ENCODE results near the gene MMADHC. TPM values are rescaled to one million over a fixed set of nuclear protein-coding genes. Genes with fewer than 3 reads are reported as not detected.

Gene MMADHC
- total RNA-seq, 2 experiments from 2014 or later: 94.7 to 136 TPM

DNA sequence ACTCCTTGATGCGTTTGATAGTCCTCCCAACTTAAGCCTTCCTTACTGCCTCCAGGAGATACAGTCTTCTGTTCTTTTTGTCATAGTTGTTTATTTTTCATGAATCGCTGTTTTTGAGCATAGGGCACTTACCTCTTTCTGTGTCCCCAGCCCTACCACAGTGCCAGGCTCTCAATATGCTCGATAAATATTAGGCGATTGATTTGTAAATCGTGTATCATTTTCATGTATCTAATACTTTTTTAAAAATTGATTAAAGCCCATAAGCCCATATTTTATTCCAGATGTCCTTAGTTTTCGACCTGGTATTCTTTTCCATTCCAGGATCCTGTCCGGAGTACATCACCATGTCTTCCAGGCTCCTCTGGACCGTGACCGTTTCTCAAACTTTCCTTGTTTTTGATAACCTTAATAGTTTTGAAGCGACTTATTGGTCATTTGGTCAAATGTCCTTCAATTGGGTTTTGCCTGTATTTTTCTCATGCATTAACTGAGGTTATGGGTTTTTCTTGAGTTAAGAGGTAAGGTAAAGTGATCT is 444 bp upstream of the MMADHC start:
- H3K4me3 Mint-ChIP-seq: peak overlapping the region; percentile 92
- intact Hi-C loops (cut with DNase I, micrococcal nuclease): loop anchor here (1.0 to 10.0 kb wide), 9 partner anchors 25 to 1823 kb away; partner anchors contain the start of genes MBD5 (in 2 of the 2), ORC4 (in 2 of the 2), RBM43 (in 2 of the 2) and KIF5C (in 1 of the 2)
- CTCF ChIA-PET: interaction anchor here (1.0 to 1.8 kb wide), 2 partner anchors 8 to 26 kb away, joined by 3 read pairs; no protein-coding TSS in a partner anchor
- H3K9me3 Mint-ChIP-seq (ENCODE audit: low read depth): no peaks in the 10 kb centered on the region
- peak overlapping the region; percentile 99 for H3K27ac Mint-ChIP-seq
- POLR2A ChIA-PET: no interaction called here
- H3K27me3 Mint-ChIP-seq: peaks cover 14% of the 10 kb centered on the region
- peaks cover 34% of the 10 kb centered on the region for H3K4me1 Mint-ChIP-seq
- ATAC-seq (peak; percentile 28), DNase-seq (no peak)
- peaks cover 24% of the 10 kb centered on the region for H3K36me3 Mint-ChIP-seq (ENCODE audit: low read depth)

DNA sequence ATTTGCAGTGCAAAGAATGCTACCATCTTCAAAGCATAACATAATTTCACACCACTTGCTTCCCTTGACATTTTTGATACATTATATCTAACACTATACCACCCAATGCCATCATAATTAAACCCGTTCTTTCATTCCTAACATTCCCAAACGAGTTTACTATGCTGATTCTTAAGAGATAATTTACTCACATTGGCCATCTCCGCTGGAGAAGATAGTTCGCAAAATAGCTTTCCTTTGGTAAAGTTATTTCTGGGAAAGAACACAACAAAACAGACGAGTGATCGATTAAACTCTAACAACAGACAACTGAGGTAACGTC is 716 bp downstream of the MMADHC start:
- H3K27ac Mint-ChIP-seq: peak overlapping the region; percentile 99

DNA sequence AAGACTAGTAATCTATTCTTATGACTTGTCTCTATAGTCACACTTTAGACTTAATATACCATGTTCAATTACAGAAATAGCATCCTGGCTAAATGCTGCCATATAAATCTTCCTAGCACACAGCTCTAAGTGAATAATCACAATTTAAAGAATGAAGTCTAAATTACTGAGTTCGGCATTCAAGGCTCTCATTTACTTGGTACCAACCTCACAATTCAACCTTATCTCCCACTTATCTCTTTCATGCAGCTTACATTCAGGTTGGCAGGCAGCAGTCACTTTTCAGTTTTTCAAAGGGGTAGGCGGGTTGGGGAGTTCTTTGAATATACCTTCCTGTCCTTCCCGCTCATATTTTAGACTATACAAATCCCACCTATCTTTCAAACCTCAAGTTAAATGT is 1.5 kb downstream of the MMADHC start:
- intact Hi-C loops (cut with DNase I, micrococcal nuclease): loop anchor here (2.0 to 10.0 kb wide), 7 partner anchors 23 to 1825 kb away; partner anchors contain the start of genes MBD5 (in 2 of the 2), ORC4 (in 2 of the 2), KIF5C (in 1 of the 2) and RBM43 (in 1 of the 2)

More for the DNA sequence above, 716 bp downstream of the MMADHC start:
- no peak for DNase-seq
- H3K4me3 Mint-ChIP-seq: peak overlapping the region; percentile 92
- peaks cover 41% of the 10 kb centered on the region for H3K4me1 Mint-ChIP-seq
- ATAC-seq: no peak
- POLR2A ChIA-PET: interaction anchor here (0.6 kb wide), 2 partner anchors 8 to 240 kb away, joined by 3 to 7 read pairs; no protein-coding TSS in a partner anchor
- intact Hi-C loops (cut with DNase I, micrococcal nuclease): loop anchor here (1.0 to 10.0 kb wide), 8 partner anchors 24 to 1824 kb away; partner anchors contain the start of genes MBD5 (in 2 of the 2), ORC4 (in 2 of the 2), RBM43 (in 2 of the 2) and KIF5C (in 1 of the 2)
- H3K27me3 Mint-ChIP-seq: peaks cover 10% of the 10 kb centered on the region
- CTCF ChIA-PET: interaction anchor here (1.0 to 2.5 kb wide), 6 partner anchors 10 to 28 kb away, joined by 3 to 17 read pairs (median 4); no protein-coding TSS in a partner anchor
- H3K9me3 Mint-ChIP-seq (ENCODE audit: low read depth): no peaks in the 10 kb centered on the region
- peaks cover 32% of the 10 kb centered on the region for H3K36me3 Mint-ChIP-seq (ENCODE audit: low read depth)

DNA sequence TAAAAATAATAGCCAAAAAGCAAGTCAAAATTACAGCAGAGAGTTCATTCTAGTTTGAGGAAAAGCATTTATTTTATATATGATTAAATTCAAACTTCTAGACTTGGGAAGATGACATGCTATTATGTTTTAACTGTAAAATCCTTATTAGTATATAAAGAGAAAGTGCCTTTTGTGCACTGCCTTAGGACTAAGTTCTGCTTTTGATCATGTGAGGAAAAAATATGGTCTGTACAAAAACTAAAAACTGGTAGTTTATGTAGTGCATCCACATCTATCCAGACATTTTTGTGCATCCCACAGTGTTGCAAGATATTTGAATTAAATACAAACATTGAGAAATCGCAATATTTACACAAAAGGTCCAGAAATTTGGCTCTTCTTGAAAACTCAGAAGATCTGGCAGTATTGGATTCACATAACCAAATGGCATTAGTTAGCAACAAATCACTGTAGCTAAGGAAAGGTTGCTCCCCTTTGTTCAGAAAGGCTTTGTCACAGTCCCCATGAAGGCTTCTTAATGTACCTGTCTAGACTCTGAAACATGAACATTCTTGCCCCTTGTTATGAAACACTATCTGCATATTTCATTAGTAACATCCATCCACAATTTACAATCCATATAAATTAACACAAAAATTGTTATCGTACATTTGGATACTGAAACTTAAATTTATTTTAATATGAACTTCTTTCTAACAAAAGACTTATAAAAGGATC is 2.2 kb downstream of the MMADHC start:
- H3K27me3 Mint-ChIP-seq: peaks cover 7% of the 10 kb centered on the region
- no peaks in the 10 kb centered on the region for H3K9me3 Mint-ChIP-seq (ENCODE audit: low read depth)
- H3K4me1 Mint-ChIP-seq: peaks cover 48% of the 10 kb centered on the region
- peaks cover 42% of the 10 kb centered on the region for H3K36me3 Mint-ChIP-seq (ENCODE audit: low read depth)
- DNase-seq (no peak), ATAC-seq (no peak)
- peak overlapping the region; percentile 92 for H3K4me3 Mint-ChIP-seq
- POLR2A ChIA-PET: interaction anchor here (1.1 kb wide), 1 partner anchor 8 kb away, joined by 3 read pairs; no protein-coding TSS in a partner anchor
- H3K27ac Mint-ChIP-seq: no peak overlapping the region
- intact Hi-C loops (cut with DNase I, micrococcal nuclease): loop anchor here (5.0 to 10.0 kb wide), 2 partner anchors 1051 to 1563 kb away; partner anchors contain the start of genes MBD5 (in 1 of the 2) and ORC4 (in 1 of the 2)
- CTCF ChIA-PET: interaction anchor here (1.1 to 2.5 kb wide), 3 partner anchors 13 to 1653 kb away, joined by 3 to 17 read pairs (median 4); no protein-coding TSS in a partner anchor

More for the DNA sequence above, 1.5 kb downstream of the MMADHC start:
- Mint-ChIP-seq H3K27ac (peak overlapping the region; percentile 59), H3K9me3 (ENCODE audit: low read depth) (no peaks in the 10 kb centered on the region), H3K4me1 (peaks cover 44% of the 10 kb centered on the region), H3K27me3 (peaks cover 7% of the 10 kb centered on the region), H3K36me3 (ENCODE audit: low read depth) (peaks cover 38% of the 10 kb centered on the region), H3K4me3 (peak overlapping the region; percentile 92)
- POLR2A ChIA-PET: interaction anchor here (1.1 kb wide), 1 partner anchor 9 kb away, joined by 3 read pairs; no protein-coding TSS in a partner anchor
- DNase-seq (no peak), ATAC-seq (no peak)
- CTCF ChIA-PET: interaction anchor here (1.1 to 2.5 kb wide), 4 partner anchors 10 to 1653 kb away, joined by 3 to 17 read pairs (median 4); no protein-coding TSS in a partner anchor

DNA sequence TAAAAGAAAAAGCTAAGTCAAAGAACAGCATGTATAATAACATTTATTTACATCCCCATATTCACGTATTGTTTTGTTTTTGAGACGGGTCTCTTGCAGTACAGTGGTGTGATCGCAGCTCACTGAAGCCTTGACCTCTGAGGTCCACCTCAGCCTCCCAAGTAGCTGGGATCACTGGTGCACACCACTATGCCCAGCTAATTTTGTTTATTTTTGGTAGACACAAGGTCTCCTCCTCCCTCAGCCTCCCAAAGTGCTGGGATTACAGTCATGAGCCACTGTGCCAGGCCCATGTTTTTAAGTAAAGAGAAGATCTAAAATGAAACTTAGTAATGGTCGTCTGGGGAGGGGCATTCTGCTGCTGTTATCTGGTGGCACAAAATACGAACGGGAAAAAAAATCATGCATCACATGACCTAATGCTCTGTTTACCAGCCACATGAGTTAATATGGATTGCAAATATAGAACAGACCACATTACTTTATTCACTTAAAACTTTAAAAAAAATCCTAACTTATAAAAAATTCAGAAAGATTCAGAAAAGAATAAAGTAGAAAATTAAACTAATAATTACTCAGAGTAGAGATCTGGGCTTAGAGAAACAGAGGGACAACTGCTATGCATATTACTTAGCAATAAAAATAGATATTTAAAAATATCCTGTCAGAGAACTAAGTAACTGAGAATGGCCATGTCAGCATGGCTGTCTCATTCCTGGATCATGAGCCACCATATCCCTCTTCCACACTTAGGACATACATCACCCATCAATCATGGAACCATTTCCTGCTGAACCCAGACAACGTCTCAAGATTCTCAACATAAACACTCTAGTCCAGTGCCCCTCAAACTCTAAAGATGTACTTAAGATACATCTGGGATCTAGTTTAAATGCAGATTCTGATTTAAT is 7.3 kb downstream of the MMADHC start:
- Mint-ChIP-seq H3K4me3 (no peak overlapping the region), H3K9me3 (ENCODE audit: low read depth) (no peaks in the 10 kb centered on the region), H3K27ac (no peak overlapping the region), H3K27me3 (no peaks in the 10 kb centered on the region), H3K36me3 (ENCODE audit: low read depth) (peaks cover 57% of the 10 kb centered on the region), H3K4me1 (peaks cover 48% of the 10 kb centered on the region)
- ChIA-PET POLR2A (no interaction called here), CTCF (interaction anchor here (0.6 to 2.0 kb wide), 2 partner anchors 19 to 605 kb away, joined by 3 to 13 read pairs; no protein-coding TSS in a partner anchor)
- no peak for ATAC-seq
- no peak for DNase-seq
- intact Hi-C loops (cut with DNase I, micrococcal nuclease): loop anchor here in 1 of 2 experiments (10.0 kb wide), 1 partner anchor 1045 kb away; no protein-coding TSS in a partner anchor

DNA sequence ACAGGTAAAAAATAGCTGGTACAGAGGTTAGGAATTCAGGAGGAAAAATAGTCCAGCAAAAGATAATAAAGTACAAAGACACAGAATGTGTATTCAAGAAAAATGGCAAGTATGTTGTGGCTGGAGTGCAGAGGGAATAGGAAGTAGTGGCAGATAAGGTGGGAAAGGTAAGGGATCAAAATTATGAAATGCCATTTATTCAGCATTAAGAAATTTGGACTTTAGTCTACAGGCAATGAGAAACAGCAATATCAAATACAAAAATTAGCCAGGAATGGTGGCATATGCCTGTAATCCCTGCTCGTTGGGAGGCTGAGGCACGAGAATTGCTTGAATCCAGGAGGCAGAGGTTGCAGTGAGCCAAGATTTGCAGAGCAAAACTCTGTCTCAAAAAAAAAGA is 10.3 kb downstream of the MMADHC start:
- DNase-seq (no peak), ATAC-seq (no peak)
- H3K4me3 Mint-ChIP-seq: no peak overlapping the region
- H3K27me3 Mint-ChIP-seq: no peaks in the 10 kb centered on the region
- CTCF ChIA-PET: interaction anchor here (0.5 to 1.0 kb wide), 2 partner anchors 16 to 450 kb away, joined by 3 read pairs; no protein-coding TSS in a partner anchor
- no peak overlapping the region for H3K27ac Mint-ChIP-seq
- H3K36me3 Mint-ChIP-seq (ENCODE audit: low read depth): peaks cover 47% of the 10 kb centered on the region
- H3K9me3 Mint-ChIP-seq (ENCODE audit: low read depth): no peaks in the 10 kb centered on the region
- peaks cover 28% of the 10 kb centered on the region for H3K4me1 Mint-ChIP-seq
- POLR2A ChIA-PET: interaction anchor here (0.7 to 1.5 kb wide), 2 partner anchors 9 to 917 kb away, joined by 3 read pairs; no protein-coding TSS in a partner anchor
- intact Hi-C loops (cut with DNase I, micrococcal nuclease): no loop called here

DNA sequence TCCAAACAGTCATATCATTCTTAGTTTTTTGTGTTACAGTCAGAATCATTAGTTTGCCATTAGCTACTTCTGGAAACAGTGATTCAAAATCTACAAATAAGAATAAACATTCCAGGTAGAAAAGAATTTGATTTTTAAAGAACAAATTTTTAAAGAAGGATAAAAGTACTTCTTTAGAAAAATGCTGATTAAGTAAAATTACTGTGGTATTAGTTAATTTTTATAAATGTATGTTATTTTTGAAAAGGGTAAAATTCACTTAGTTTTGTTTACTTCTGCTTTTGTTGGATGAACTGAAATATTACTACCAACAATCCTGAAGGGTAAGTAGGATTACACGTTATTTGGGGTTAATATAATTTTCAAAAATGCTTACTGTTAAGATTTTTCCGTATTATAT is 11.8 kb downstream of the MMADHC start:
- Mint-ChIP-seq H3K4me1 (peaks cover 24% of the 10 kb centered on the region), H3K27ac (no peak overlapping the region), H3K9me3 (ENCODE audit: low read depth) (no peaks in the 10 kb centered on the region), H3K36me3 (ENCODE audit: low read depth) (peaks cover 37% of the 10 kb centered on the region), H3K27me3 (no peaks in the 10 kb centered on the region), H3K4me3 (no peak overlapping the region)
- ATAC-seq (no peak), DNase-seq (no peak)
- ChIA-PET CTCF (no interaction called here), POLR2A (no interaction called here)
- intact Hi-C loops (cut with DNase I, micrococcal nuclease): no loop called here

DNA sequence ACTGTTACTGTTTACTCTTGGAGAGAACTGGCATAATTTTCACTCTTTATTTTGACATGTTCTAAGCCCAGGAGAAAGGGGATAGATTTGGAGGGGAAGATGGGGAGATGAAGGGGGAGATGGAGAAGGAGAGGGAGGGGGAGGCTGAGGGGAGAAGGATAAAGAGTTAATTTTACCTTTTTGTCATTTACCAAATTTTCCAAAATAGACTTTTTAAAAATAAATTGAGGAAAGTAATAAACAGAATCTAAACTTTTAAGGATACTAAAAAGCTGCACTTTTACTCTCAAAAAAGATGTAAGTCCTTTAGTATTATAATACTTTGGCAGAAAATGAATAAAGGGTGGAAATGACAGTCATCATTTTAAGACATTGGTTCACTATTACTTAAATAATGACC is 12.3 kb downstream of the MMADHC start:
- Mint-ChIP-seq H3K27ac (no peak overlapping the region), H3K9me3 (ENCODE audit: low read depth) (no peaks in the 10 kb centered on the region), H3K4me1 (peaks cover 21% of the 10 kb centered on the region), H3K27me3 (no peaks in the 10 kb centered on the region), H3K36me3 (ENCODE audit: low read depth) (peaks cover 34% of the 10 kb centered on the region), H3K4me3 (no peak overlapping the region)
- DNase-seq: no peak
- no peak for ATAC-seq
- ChIA-PET CTCF (no interaction called here), POLR2A (no interaction called here)
- intact Hi-C loops (cut with DNase I, micrococcal nuclease): no loop called here

DNA sequence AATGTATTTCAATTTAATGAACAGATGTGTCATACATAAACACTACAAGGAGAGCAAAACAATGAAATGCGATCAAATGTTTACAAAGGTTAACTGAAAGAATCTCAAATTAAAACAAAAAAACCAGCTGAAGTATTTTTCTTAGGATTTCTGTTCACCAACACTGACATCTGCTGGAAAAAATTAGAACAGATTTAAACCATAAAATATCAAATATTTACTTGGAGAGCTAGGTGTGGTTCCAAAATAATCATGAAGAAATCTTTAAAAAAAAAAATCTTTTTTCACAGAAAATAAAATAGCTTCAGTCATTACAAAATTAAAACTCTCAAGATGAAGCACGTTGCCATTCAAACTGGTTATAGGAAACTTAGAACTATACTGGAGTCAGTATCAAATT is 13.8 kb downstream of the MMADHC start:
- Mint-ChIP-seq H3K4me3 (no peak overlapping the region), H3K27ac (no peak overlapping the region), H3K27me3 (no peaks in the 10 kb centered on the region), H3K4me1 (peaks cover 15% of the 10 kb centered on the region), H3K9me3 (ENCODE audit: low read depth) (no peaks in the 10 kb centered on the region), H3K36me3 (ENCODE audit: low read depth) (peaks cover 36% of the 10 kb centered on the region)
- ATAC-seq (no peak), DNase-seq (no peak)
- ChIA-PET POLR2A (no interaction called here), CTCF (interaction anchor here (0.7 to 1.2 kb wide), 5 partner anchors 10 to 672 kb away, joined by 3 to 5 read pairs (median 4); no protein-coding TSS in a partner anchor)
- intact Hi-C loops (cut with DNase I, micrococcal nuclease): no loop called here

DNA sequence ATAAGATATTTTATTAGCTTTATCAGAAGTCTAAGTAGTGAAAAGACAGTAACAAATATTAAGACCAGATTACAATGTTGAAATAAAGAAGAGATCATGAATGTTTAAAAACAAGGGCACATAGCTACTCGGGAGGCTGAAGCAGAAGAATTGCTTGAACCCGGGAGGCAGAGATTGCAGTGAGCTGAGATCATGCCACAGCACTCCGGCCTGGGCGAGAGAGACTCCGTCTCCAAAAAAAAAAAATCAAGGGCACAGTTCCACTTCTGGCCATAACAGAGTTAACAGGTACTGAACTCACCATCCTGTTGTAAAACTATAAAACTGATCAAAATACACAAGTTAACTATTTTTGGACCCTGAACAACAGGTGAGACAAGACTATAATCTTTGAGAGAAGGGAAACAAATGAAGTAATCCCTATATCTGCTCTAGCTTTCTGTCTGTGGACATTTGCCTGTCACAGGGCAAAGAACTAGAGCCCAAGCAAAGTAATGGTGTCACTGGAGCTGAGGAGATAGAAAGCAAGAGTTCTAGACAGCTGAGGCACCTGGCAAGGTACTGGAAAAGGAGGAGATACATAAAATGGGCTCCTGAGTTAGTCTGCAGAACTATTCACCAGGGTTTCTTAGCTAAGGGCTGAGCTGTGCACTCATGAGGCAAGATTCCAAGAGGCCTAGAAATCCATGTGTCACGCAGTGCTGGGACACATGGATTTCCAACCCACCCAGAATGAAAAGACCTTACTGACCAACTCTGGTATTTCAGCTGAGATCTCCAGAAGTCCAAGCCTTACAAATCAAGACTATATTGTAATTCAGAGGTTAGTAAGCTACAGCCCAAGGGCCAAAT is 15.2 kb downstream of the MMADHC start:
- ChIA-PET POLR2A (interaction anchor here (0.6 kb wide), 1 partner anchor 1532 kb away, joined by 9 read pairs; no protein-coding TSS in a partner anchor), CTCF (interaction anchor here (0.7 to 3.0 kb wide), 6 partner anchors 9 to 1666 kb away, joined by 3 to 17 read pairs (median 4); no protein-coding TSS in a partner anchor)
- Mint-ChIP-seq H3K9me3 (ENCODE audit: low read depth) (no peaks in the 10 kb centered on the region), H3K4me1 (peaks cover 7% of the 10 kb centered on the region), H3K36me3 (ENCODE audit: low read depth) (peaks cover 31% of the 10 kb centered on the region), H3K4me3 (no peak overlapping the region), H3K27me3 (no peaks in the 10 kb centered on the region), H3K27ac (no peak overlapping the region)
- DNase-seq (no peak), ATAC-seq (no peak)
- intact Hi-C loops (cut with DNase I, micrococcal nuclease): no loop called here
